ENCODE measurements around the gene FOXO4.

- no peak for TF ChIP-seq CTCF (IDR thresholded peaks at IDR 0.05; ENCODE audit: insufficient read depth, low read depth, low read length)
- TF ChIP-seq EZH2 (IDR thresholded peaks at IDR 0.05; ENCODE audit: insufficient read depth, low read length): no peak
These were observed 9.8 kb upstream of the FOXO4 start for GRCh38 chrX:71085900-71086299.
